ENCODE measurements around the gene CHKB.

DNA sequence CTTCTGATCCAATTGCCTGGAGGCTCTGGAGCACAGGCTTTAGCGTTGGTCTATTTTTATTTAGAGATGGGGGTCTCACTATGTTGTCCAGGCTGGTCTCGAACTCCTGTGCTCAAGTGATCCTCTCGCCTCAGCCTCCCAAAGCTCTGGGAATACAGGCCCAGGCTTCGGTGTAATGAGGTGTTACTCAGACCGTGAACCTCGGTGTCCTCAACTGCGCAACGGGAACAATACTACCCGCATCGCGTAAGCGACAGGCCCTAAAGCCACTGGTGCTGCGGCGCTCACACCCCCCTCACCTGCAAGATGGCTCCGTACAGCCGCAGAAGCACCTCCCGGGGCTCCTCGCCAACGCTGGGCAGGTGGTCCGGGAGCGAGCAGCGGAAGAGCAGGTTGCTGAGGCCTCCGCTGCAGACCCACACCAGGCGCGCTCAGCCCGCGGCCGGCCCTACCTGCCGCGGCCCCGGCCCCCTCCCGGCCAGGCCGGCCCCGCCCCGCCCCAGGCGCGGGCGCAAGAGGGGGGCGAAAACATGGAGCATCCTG, 628 bp downstream of the CHKB start:
- TF ChIP-seq GATA2 (IDR thresholded peaks at IDR 0.05; ENCODE audit: low read depth, low read length) (no peak), GATA3 (IDR thresholded peaks at IDR 0.05; ENCODE audit: low read depth, low read length) (no peak)
